Measurements from ENCODE around the gene TRMU.

The TRMU gene

DNA sequence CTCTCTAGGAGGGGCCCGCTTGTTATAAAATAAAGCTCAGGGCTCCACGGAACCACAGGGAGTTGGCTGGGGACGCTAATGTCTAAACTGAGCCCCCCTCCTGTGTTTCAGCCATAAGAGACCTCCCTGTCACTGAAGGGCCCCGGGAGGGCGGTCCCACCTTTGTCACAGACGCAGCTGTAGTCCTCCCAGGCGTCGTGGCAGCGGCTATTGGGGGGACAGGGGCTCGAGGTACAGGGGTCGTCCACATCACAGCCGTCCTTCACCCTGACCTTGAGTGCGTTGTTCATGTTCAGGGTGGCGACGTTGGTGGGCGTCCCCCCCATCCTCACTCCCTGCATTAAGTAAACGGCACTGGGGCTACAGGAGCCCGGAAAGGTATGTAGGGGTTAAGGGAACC is 62.0 kb downstream of the TRMU start:
- no peak for TF ChIP-seq ZBTB7A (IDR thresholded peaks at IDR 0.05; ENCODE audit: low read depth)
- TF ChIP-seq, protein P1, sequence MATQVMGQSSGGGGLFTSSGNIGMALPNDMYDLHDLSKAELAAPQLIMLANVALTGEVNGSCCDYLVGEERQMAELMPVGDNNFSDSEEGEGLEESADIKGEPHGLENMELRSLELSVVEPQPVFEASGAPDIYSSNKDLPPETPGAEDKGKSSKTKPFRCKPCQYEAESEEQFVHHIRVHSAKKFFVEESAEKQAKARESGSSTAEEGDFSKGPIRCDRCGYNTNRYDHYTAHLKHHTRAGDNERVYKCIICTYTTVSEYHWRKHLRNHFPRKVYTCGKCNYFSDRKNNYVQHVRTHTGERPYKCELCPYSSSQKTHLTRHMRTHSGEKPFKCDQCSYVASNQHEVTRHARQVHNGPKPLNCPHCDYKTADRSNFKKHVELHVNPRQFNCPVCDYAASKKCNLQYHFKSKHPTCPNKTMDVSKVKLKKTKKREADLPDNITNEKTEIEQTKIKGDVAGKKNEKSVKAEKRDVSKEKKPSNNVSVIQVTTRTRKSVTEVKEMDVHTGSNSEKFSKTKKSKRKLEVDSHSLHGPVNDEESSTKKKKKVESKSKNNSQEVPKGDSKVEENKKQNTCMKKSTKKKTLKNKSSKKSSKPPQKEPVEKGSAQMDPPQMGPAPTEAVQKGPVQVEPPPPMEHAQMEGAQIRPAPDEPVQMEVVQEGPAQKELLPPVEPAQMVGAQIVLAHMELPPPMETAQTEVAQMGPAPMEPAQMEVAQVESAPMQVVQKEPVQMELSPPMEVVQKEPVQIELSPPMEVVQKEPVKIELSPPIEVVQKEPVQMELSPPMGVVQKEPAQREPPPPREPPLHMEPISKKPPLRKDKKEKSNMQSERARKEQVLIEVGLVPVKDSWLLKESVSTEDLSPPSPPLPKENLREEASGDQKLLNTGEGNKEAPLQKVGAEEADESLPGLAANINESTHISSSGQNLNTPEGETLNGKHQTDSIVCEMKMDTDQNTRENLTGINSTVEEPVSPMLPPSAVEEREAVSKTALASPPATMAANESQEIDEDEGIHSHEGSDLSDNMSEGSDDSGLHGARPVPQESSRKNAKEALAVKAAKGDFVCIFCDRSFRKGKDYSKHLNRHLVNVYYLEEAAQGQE (IDR thresholded peaks at IDR 0.05; ENCODE audit: low read depth), result no peak
- TF ChIP-seq, protein P2, sequence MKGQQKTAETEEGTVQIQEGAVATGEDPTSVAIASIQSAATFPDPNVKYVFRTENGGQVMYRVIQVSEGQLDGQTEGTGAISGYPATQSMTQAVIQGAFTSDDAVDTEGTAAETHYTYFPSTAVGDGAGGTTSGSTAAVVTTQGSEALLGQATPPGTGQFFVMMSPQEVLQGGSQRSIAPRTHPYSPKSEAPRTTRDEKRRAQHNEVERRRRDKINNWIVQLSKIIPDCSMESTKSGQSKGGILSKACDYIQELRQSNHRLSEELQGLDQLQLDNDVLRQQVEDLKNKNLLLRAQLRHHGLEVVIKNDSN (IDR thresholded peaks at IDR 0.05), result no peak

DNA sequence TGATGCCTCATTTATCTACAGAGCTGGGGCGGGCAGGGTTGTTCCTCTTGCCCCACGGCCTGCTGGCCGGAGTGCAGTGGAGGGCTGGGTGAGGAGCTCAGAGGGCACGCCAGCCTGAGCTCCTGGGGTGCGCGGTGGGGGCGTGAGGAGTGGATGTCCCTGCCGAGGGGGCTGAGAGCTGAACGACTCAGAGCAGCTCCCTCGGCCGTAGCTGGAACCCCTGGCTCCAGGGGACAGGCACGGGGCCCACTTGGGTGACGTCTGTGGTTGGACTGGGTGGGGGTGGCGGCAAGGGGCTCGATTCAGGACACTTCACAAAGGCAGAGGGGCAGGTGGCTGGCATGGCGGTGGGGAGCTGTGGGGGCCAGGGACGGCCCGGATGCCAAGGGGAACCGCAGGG is 62.4 kb downstream of the TRMU start:
- TF ChIP-seq, protein P3, sequence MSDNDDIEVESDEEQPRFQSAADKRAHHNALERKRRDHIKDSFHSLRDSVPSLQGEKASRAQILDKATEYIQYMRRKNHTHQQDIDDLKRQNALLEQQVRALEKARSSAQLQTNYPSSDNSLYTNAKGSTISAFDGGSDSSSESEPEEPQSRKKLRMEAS (IDR thresholded peaks at IDR 0.05), result no peak
- TF ChIP-seq CEBPB (IDR thresholded peaks at IDR 0.05), result no peak

GRCh38 chr22:46399251-46400024 is 63.9 kb downstream of the TRMU start:
- TF ChIP-seq TCF12 (IDR thresholded peaks at IDR 0.05; ENCODE audit: low read depth), result no peak
- no peak for TF ChIP-seq ZBTB7A (IDR thresholded peaks at IDR 0.05; ENCODE audit: low read depth)
- TF ChIP-seq TAF1 (IDR thresholded peaks at IDR 0.05; ENCODE audit: low read depth), result no peak

GRCh38 chr22:46401370-46401769 is 65.9 kb downstream of the TRMU start:
- TF ChIP-seq CEBPB (IDR thresholded peaks at IDR 0.05), result no peak
- TF ChIP-seq ZBTB7A (IDR thresholded peaks at IDR 0.05; ENCODE audit: low read depth), result no peak
- TF ChIP-seq, protein P2 (IDR thresholded peaks at IDR 0.05), result 0 out of 2 replicates have a peak, but pooled peaks have one; percentile 18
- no peak for TF ChIP-seq TAF1 (IDR thresholded peaks at IDR 0.05; ENCODE audit: low read depth)
- peak; percentile 61; the same call in 1 of the 2 replicates for TF ChIP-seq TEAD4 (IDR thresholded peaks at IDR 0.05)
- TF ChIP-seq TCF12 (IDR thresholded peaks at IDR 0.05; ENCODE audit: low read depth), result peak; percentile 68
- peak; percentile 88 for TF ChIP-seq NFIC (IDR thresholded peaks at IDR 0.05)
- TF ChIP-seq EP300 (IDR thresholded peaks at IDR 0.05; ENCODE audit: borderline replicate concordance), result peak; percentile 73
- TF ChIP-seq, protein P3 (IDR thresholded peaks at IDR 0.05), result peak; percentile 37; the same call in 1 of the 2 replicates
- TF ChIP-seq RAD21 (IDR thresholded peaks at IDR 0.05; ENCODE audit: low read depth), result no peak

- no peak for TF ChIP-seq ZBTB7A (IDR thresholded peaks at IDR 0.05; ENCODE audit: low read depth)
- TF ChIP-seq TAF1 (IDR thresholded peaks at IDR 0.05; ENCODE audit: low read depth), result no peak
Observed at GRCh38 chr22:46402505-46402904, 67.0 kb downstream of the TRMU start.

DNA sequence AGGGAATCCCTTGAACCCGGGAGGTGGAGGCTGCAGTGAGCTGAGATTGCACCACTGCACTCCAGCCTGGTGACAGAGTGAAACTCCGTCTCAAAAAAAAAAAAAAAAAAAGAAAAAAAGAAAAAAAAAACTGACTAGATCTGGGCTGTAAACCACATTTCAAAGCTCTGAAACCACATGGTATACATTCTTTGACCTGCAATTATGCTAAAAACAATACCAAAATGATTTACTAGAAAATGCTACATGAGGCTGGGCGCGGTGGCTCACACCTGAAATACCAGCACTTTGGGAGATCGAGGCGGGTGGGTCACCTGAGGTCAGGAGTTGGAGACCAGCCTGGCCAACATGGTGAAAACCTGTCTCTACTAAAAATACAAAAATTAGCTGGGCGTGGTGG is 68.4 kb downstream of the TRMU start:
- TF ChIP-seq TCF12 (IDR thresholded peaks at IDR 0.05; ENCODE audit: low read depth) (0 out of 2 replicates have a peak, but pooled peaks have one; percentile 19), TEAD4 (IDR thresholded peaks at IDR 0.05) (peak; percentile 52; the same call in 1 of the 2 replicates)

DNA sequence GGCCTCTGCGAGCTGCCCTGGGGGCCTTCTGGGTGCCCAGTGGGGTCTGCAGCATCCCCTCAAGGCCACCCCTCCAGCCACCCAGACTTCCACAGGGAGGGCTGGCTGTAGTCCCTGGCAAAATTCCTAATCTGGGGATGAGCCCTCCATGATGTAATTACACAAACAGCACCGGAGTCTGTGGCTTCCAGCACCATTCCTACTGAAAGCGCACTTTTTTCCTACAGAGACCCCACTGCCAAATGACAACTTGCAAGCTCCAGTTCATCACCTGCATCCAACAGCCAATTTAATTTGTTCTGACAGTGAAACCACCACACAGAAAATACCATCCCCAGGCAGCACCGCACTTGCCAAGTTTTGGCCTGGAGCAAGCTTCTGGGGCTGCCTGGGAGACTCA is 70.4 kb downstream of the TRMU start:
- no peak for TF ChIP-seq YY1 (IDR thresholded peaks at IDR 0.05; ENCODE audit: low read depth)
- TF ChIP-seq RAD21 (IDR thresholded peaks at IDR 0.05; ENCODE audit: low read depth), result no peak
- no peak for TF ChIP-seq CEBPB (IDR thresholded peaks at IDR 0.05)
- no peak for TF ChIP-seq EGR1 (IDR thresholded peaks at IDR 0.05)
- TF ChIP-seq ZBTB7A (IDR thresholded peaks at IDR 0.05; ENCODE audit: low read depth), result no peak
- TF ChIP-seq TEAD4 (IDR thresholded peaks at IDR 0.05), result no peak
- no peak for TF ChIP-seq TAF1 (IDR thresholded peaks at IDR 0.05; ENCODE audit: low read depth)
- TF ChIP-seq, protein P3 (IDR thresholded peaks at IDR 0.05), result no peak
- TF ChIP-seq, protein P1 (IDR thresholded peaks at IDR 0.05; ENCODE audit: low read depth), result no peak
- no peak for TF ChIP-seq TCF12 (IDR thresholded peaks at IDR 0.05; ENCODE audit: low read depth)

Data from Ishikawa (cell line).